Heart left ventricle (tissue), 16 donors: ENCODE measurements around the gene ARHGEF26. TPM values are rescaled to one million over a fixed set of nuclear protein-coding genes. Genes with fewer than 3 reads are reported as not detected.

Source experiments
- ATAC-seq, 4 donors: fragments of 200-7000 bp; cut with Tn5 transposase; one replicate each; pipeline ENCODE4 v1.9.1; 2020 to 2022; ENCODE audit warnings: moderate library complexity in 4 of 4, mild to moderate bottlenecking in 3 of 4, moderate number of reproducible peaks in 1 of 4
- DNase-seq, 5 donors: peaks; one replicate each; pipeline ENCODE4 v3.0.0-alpha.2; 2020
- H3K27ac ChIP-seq, 12 donors: fragments of 200-600 bp; sonication (generic) in 4 of 12; one replicate each; pipeline versions ENCODE4 v1.5.0 to v1.8.0; 2016 to 2022; ENCODE audit warnings: mild to moderate bottlenecking in 2 of 12
- H3K27me3 ChIP-seq, 9 donors: fragments of 200-600 bp; sonication (generic) in 2 of 9; one replicate each; pipeline versions ENCODE4 v1.5.1 to v1.8.0; 2016 to 2022; ENCODE audit warnings: mild to moderate bottlenecking in 3 of 9
- H3K36me3 ChIP-seq, 9 donors: fragments of 200-600 bp; sonication (generic) in 2 of 9; one replicate each; pipeline versions ENCODE4 v1.5.0 to v1.8.0; 2018 to 2022; ENCODE audit warnings: mild to moderate bottlenecking in 2 of 9
- H3K4me1 ChIP-seq, 12 donors: fragments of 200-600 bp; sonication (generic) in 4 of 12; one replicate each; pipeline versions ENCODE4 v1.5.0 to v1.8.0; 2016 to 2022; ENCODE audit warnings: mild to moderate bottlenecking in 3 of 12
- H3K4me3 ChIP-seq, 12 donors: fragments of 200-600 bp; sonication (generic) in 4 of 12; one replicate each; pipeline versions ENCODE4 v1.5.0 to v1.8.0; 2017 to 2022; ENCODE audit warnings: mild to moderate bottlenecking in 9 of 12, moderate library complexity in 4 of 12
- H3K9me3 ChIP-seq, 12 donors: fragments of 200-600 bp; sonication (generic) in 4 of 12; one replicate each; pipeline versions ENCODE4 v1.5.0 to v1.8.0; 2016 to 2022; ENCODE audit warnings: mild to moderate bottlenecking in 1 of 12
- POLR2A ChIP-seq, 2 donors: fragments of 450-650 bp; IDR thresholded peaks; one replicate each; pipeline ENCODE4 v1.6.1; 2017; ENCODE audit warnings: antibody characterized with exemption in 2 of 2, mild to moderate bottlenecking in 2 of 2, moderate library complexity in 2 of 2
- WGBS, 4 donors: extraction: QIAGEN DNeasy Blood & Tissue Kit in 2 of 4; methylation state at CpG; one replicate each; pipeline versions ENCODE4 v1.1.5 to v1.1.7; 2013 to 2018; 5-methylcytosine and 5-hydroxymethylcytosine counted together
- intact Hi-C, 10 donors: fragments of 100-400 bp; cut with DNase I; formaldehyde crosslinking; loops; one replicate each; pipeline versions ENCODE4 v1.11.1 to v1.14.2; 2022
- polyA plus RNA-seq, 2 donors: library from polyadenylated mRNA; stranded (reverse); fragments of 200-250 nt; gene quantifications; one replicate each; pipeline ENCODE4 v1.2.3, GENCODE V29; 2013
- total RNA-seq, 9 donors: library from RNA; depleted of rRNA in 2 of 9; stranded (reverse); fragments of >200 nt in 2 of 9; fragmentation: NEBNext Ultra II Directional in 3 of 9; extraction: Animal tissue kit (Norgen Biotek cat#: 25700) in 3 of 9; gene quantifications; one replicate each; pipeline versions ENCODE4 v1.1.0 to v1.2.4, GENCODE V29; 2016 to 2023
- TF ChIP-seq, protein P1 (sequence below), 12 donors: fragments of 200-600 bp; sonication (generic) in 4 of 12; IDR thresholded peaks; one replicate each; pipeline versions ENCODE4 v1.5.0 to v1.8.0; 2018 to 2022; ENCODE audit warnings: antibody characterized with exemption in 12 of 12, mild to moderate bottlenecking in 5 of 12
- donor health status: ischemic (EF 13 %, LVEDD 7.1; RV severe dilation, severe dysfunction).
- donor health status: healthy with polysubstance abuse.
- donor health status: DM: no; HTN: yes; CAD: no.
- donor health status: DM: no; HTN: no; CAD: no.
- donor health status: ischemic (EF 25% LVEDD 6.9; RV normal size, moderate dysfunction).
- donor health status: ischemic (EF 25% LVEDD 5.7; RV mildly dilated, moderate dysfunction).
- donor health status: healthy.
- donor health status: DM: yes; HTN: yes; CAD: no.
- donor health status: ischemic (EF 35%, LVEDD 5.7; RV mildly dilated, moderate dysfunction).
- donor health status: nonischemic (EF 11% LVEDD 7.7; RV severe dilation, severe dysfunction).
- donor health status: DM: yes; HTN: yes; CAD: no.
- donor health status: PGD.
- donor health status: ischemic (EF 29% LVEDD 5.4; RV normal size, mild dysfunction).
- donor health status: nonischemic (EF 23%, LVEDD 6.1; RV moderate dilation, normal function).

ARHGEF26 gene
- total and polyA plus RNA-seq, 11 donors, result 0.68 to 2.3 (median 1.3) TPM

- H3K27me3 ChIP-seq, result no peaks in the 10 kb centered on the region
- no peak overlapping the region for H3K27ac ChIP-seq
- WGBS, 4 donors, result 93 to 98% (median 95%) methylated on average over 6 of the region's 6 CpGs
These were observed 20.6 kb upstream of the ARHGEF26 start for GRCh38 chr3:154100556-154100955.

DNA sequence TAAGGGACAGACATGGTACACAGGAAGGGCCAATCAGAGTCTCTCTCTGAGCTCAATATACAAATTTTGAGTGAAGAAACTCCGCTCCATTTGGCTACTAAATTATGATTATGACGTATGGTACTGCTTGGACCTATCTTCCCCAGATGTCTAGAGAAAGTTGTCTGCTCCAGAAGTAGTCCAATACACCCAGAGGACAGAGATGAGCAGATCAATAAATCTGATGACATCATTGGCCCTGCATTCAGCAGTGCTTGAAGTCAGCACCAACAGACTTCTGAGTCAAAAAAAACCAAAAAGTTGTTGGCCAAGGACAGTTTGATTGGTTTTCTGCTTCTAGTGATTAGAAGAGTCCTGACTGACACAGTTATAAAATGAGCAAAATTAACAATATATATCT is 19.9 kb upstream of the ARHGEF26 start:
- TF ChIP-seq, protein P1, sequence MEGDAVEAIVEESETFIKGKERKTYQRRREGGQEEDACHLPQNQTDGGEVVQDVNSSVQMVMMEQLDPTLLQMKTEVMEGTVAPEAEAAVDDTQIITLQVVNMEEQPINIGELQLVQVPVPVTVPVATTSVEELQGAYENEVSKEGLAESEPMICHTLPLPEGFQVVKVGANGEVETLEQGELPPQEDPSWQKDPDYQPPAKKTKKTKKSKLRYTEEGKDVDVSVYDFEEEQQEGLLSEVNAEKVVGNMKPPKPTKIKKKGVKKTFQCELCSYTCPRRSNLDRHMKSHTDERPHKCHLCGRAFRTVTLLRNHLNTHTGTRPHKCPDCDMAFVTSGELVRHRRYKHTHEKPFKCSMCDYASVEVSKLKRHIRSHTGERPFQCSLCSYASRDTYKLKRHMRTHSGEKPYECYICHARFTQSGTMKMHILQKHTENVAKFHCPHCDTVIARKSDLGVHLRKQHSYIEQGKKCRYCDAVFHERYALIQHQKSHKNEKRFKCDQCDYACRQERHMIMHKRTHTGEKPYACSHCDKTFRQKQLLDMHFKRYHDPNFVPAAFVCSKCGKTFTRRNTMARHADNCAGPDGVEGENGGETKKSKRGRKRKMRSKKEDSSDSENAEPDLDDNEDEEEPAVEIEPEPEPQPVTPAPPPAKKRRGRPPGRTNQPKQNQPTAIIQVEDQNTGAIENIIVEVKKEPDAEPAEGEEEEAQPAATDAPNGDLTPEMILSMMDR (IDR thresholded peaks at IDR 0.05), result no peak
- no peak for TF ChIP-seq POLR2A (IDR thresholded peaks at IDR 0.05)
- Histone ChIP-seq H3K9me3 (no peaks in the 10 kb centered on the region), H3K36me3 (no peaks in the 10 kb centered on the region), H3K27me3 (no peaks in the 10 kb centered on the region), H3K4me1 (no peaks in the 10 kb centered on the region), H3K4me3 (no peak overlapping the region), H3K27ac (no peak overlapping the region)
- DNase-seq (no peak), ATAC-seq (no peak)
- 91 to 99% (median 98%) methylated on average over 2 of the region's 2 CpGs for WGBS, 4 donors
- intact Hi-C loops, result no loop called here

More at GRCh38 chr3:154100556-154100955, 20.6 kb upstream of the ARHGEF26 start:
- H3K36me3 ChIP-seq, result no peaks in the 10 kb centered on the region
- DNase-seq (no peak), ATAC-seq (no peak)
- H3K4me1 ChIP-seq, result no peaks in the 10 kb centered on the region
- H3K9me3 ChIP-seq, result no peaks in the 10 kb centered on the region
- intact Hi-C loops, result no loop called here
- TF ChIP-seq POLR2A (IDR thresholded peaks at IDR 0.05), result no peak
- TF ChIP-seq, protein P1 (IDR thresholded peaks at IDR 0.05), result no peak
- H3K4me3 ChIP-seq, result no peak overlapping the region

DNA sequence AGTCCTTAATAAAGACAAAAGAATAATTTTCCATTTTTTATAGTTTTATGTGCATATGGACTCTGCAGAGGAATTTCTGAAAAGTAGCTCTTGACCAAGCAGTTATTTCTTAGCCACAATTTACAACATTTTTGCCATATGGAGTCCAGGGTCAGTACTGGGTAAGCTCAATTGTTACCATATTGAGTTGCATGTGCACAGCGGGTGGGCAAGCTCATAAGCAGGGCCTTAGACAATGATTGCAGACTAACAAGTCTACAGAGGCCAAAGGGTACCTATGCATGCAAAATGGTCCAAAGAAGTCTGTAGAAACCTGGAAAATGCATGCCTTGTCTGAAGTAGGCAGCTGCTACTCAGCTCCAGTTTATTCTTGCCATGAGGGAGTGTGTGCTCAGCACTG is 19.0 kb upstream of the ARHGEF26 start:
- Histone ChIP-seq H3K27me3 (no peaks in the 10 kb centered on the region), H3K9me3 (no peaks in the 10 kb centered on the region), H3K4me3 (no peak overlapping the region), H3K27ac (no peak overlapping the region), H3K36me3 (no peaks in the 10 kb centered on the region), H3K4me1 (no peaks in the 10 kb centered on the region)
- TF ChIP-seq, protein P1 (IDR thresholded peaks at IDR 0.05), result no peak
- no peak for TF ChIP-seq POLR2A (IDR thresholded peaks at IDR 0.05)
- DNase-seq (no peak), ATAC-seq (no peak)
- intact Hi-C loops, result no loop called here
- 92 to 100% (median 97%) methylated on average over 1 of the region's 1 CpG for WGBS, 4 donors

- no peaks in the 10 kb centered on the region for H3K9me3 ChIP-seq
- no peaks in the 10 kb centered on the region for H3K27me3 ChIP-seq
- DNase-seq (no peak), ATAC-seq (no peak)
- H3K4me1 ChIP-seq, result no peaks in the 10 kb centered on the region
- no peak overlapping the region for H3K4me3 ChIP-seq
- TF ChIP-seq, protein P1 (IDR thresholded peaks at IDR 0.05), result no peak
- no peak for TF ChIP-seq POLR2A (IDR thresholded peaks at IDR 0.05)
- intact Hi-C loops, result no loop called here
- no peaks in the 10 kb centered on the region for H3K36me3 ChIP-seq
- 71 to 82% (median 75%) methylated on average over 4 of the region's 4 CpGs for WGBS, 4 donors
- H3K27ac ChIP-seq, result no peak overlapping the region
These were observed 15.8 kb upstream of the ARHGEF26 start for GRCh38 chr3:154105218-154105975.
